Muscle of back (tissue), 11 donors: ENCODE measurements around the gene MAP2K4. TPM values are rescaled to one million over a fixed set of nuclear protein-coding genes. Genes with fewer than 3 reads are reported as not detected.
"Not testable (repeated sequence)": the region's sequence is repeated elsewhere in the genome, so short reads cannot be mapped to it uniquely, and the experiment has no call there.

Experiments used
- DNase-seq, 3 donors: peaks; one replicate each; pipeline versions ENCODE4 v3.0.0 to v3.0.0-alpha.2; 2013
- polyA plus RNA-seq, 10 donors: library from polyadenylated mRNA; unstranded; fragments of 120-200 nt; gene quantifications; one replicate each; pipeline ENCODE4 v1.2.1, GENCODE V29; 2013; ENCODE audit not compliant: insufficient read length in 10 of 10

MAP2K4 gene
- polyA plus RNA-seq, 10 donors: 19.3 to 25.5 (median 22.7) TPM

GRCh38 chr17:12140685-12141084, 120.0 kb downstream of the MAP2K4 start:
- DNase-seq: no peak

- DNase-seq: not testable (repeated sequence)
Measured at GRCh38 chr17:12162187-12162586, 141.5 kb downstream of the MAP2K4 start.

- DNase-seq: no peak
Measured at GRCh38 chr17:12164085-12164484, 143.4 kb downstream of the MAP2K4 start.

GRCh38 chr17:12178644-12179330, 158.1 kb downstream of the MAP2K4 start:
- DNase-seq: no peak

GRCh38 chr17:12180644-12181261, 160.1 kb downstream of the MAP2K4 start:
- peak; percentile 38 to 76 (median 60) for DNase-seq

- no peak for DNase-seq
Measured at GRCh38 chr17:12187658-12188057, 167.0 kb downstream of the MAP2K4 start.

- DNase-seq: no peak
Measured at GRCh38 chr17:12193144-12193735, 172.6 kb downstream of the MAP2K4 start.

Other genes with a start within 250 kb of the MAP2K4 start
- gene ZNF18, start 23.4 kb upstream of the MAP2K4 start, polyA plus RNA-seq: 1 to 10 TPM; 5.2 to 8.6 (median 6.7) TPM